Nephron (organoid): Measurements from ENCODE around the gene FJX1.
A peak's percentile ranks its signal among the peaks of the same experiment; 100 is the strongest.

Experiments used
- H3K27ac Mint-ChIP-seq, 3 experiments: 2 replicates each; pipeline ENCODE4 v1.8.0; 2020; ENCODE audit warnings: mixed read lengths in 3 of 3, mild to moderate bottlenecking in 2 of 3, moderate library complexity in 1 of 3
- H3K27me3 Mint-ChIP-seq: 2 replicates; pipeline ENCODE4 v1.8.0; 2021; ENCODE audit warnings: low read depth, mild to moderate bottlenecking, moderate library complexity, mixed read lengths
- H3K36me3 Mint-ChIP-seq: 2 replicates; pipeline ENCODE4 v1.8.0; 2020; ENCODE audit warnings: low read depth, mixed read lengths
- H3K4me1 Mint-ChIP-seq: 2 replicates; pipeline ENCODE4 v1.8.0; 2020; ENCODE audit warnings: mixed read lengths
- H3K4me3 Mint-ChIP-seq, 3 experiments: 2 replicates each; pipeline ENCODE4 v1.8.0; 2020; ENCODE audit warnings: mild to moderate bottlenecking in 3 of 3, mixed read lengths in 3 of 3, moderate library complexity in 2 of 3
- H3K9me3 Mint-ChIP-seq: 2 replicates; pipeline ENCODE4 v1.8.0; 2020; ENCODE audit warnings: mixed read lengths
- CTCF ChIP-seq, 3 experiments: fragments of 200-600 bp; sonication (generic); IDR thresholded peaks; one replicate each; pipeline ENCODE4 v1.5.0; 2021; ENCODE audit warnings: antibody characterized with exemption in 3 of 3; ENCODE audit not compliant: unreplicated experiment in 3 of 3

FJX1 gene

GRCh38 chr11:35583126-35583525, 35.1 kb upstream of the FJX1 start:
- TF ChIP-seq CTCF (IDR thresholded peaks at IDR 0.05; ENCODE audit: unreplicated experiment in 3 of 3): no peak
- Mint-ChIP-seq H3K27ac (peak overlapping the region in 1 of 3 experiments; percentile 19), H3K4me3 (no peak overlapping the region), H3K36me3 (no peaks in the 10 kb centered on the region), H3K4me1 (peaks cover 41% of the 10 kb centered on the region), H3K27me3 (peaks cover 11% of the 10 kb centered on the region), H3K9me3 (no peaks in the 10 kb centered on the region)

- Mint-ChIP-seq H3K9me3 (no peaks in the 10 kb centered on the region), H3K27me3 (peaks cover 11% of the 10 kb centered on the region), H3K4me3 (no peak overlapping the region), H3K36me3 (no peaks in the 10 kb centered on the region), H3K27ac (peak overlapping the region in 1 of 3 experiments; percentile 19), H3K4me1 (peaks cover 47% of the 10 kb centered on the region)
- no peak for TF ChIP-seq CTCF (IDR thresholded peaks at IDR 0.05; ENCODE audit: unreplicated experiment in 3 of 3)
Observed at GRCh38 chr11:35583843-35584242, 34.4 kb upstream of the FJX1 start.

GRCh38 chr11:35584321-35584720, 33.9 kb upstream of the FJX1 start:
- Mint-ChIP-seq H3K27ac (no peak overlapping the region), H3K4me1 (peaks cover 47% of the 10 kb centered on the region), H3K36me3 (no peaks in the 10 kb centered on the region), H3K27me3 (peaks cover 11% of the 10 kb centered on the region), H3K4me3 (no peak overlapping the region), H3K9me3 (no peaks in the 10 kb centered on the region)
- no peak for TF ChIP-seq CTCF (IDR thresholded peaks at IDR 0.05; ENCODE audit: unreplicated experiment in 3 of 3)

GRCh38 chr11:35585416-35585815, 32.8 kb upstream of the FJX1 start:
- Mint-ChIP-seq H3K4me1 (peaks cover 41% of the 10 kb centered on the region), H3K9me3 (no peaks in the 10 kb centered on the region), H3K4me3 (no peak overlapping the region), H3K27me3 (peaks cover 11% of the 10 kb centered on the region), H3K27ac (peak overlapping the region in 2 of 3 experiments; percentile 43 to 87), H3K36me3 (no peaks in the 10 kb centered on the region)
- TF ChIP-seq CTCF (IDR thresholded peaks at IDR 0.05; ENCODE audit: unreplicated experiment in 3 of 3): no peak

GRCh38 chr11:35586222-35586621, 32.0 kb upstream of the FJX1 start:
- Mint-ChIP-seq H3K4me3 (no peak overlapping the region), H3K36me3 (no peaks in the 10 kb centered on the region), H3K27me3 (peaks cover 11% of the 10 kb centered on the region), H3K27ac (peak overlapping the region in 2 of 3 experiments; percentile 43 to 87), H3K4me1 (peaks cover 40% of the 10 kb centered on the region), H3K9me3 (no peaks in the 10 kb centered on the region)
- no peak for TF ChIP-seq CTCF (IDR thresholded peaks at IDR 0.05; ENCODE audit: unreplicated experiment in 3 of 3)

GRCh38 chr11:35587972-35588371, 30.3 kb upstream of the FJX1 start:
- no peak for TF ChIP-seq CTCF (IDR thresholded peaks at IDR 0.05; ENCODE audit: unreplicated experiment in 3 of 3)
- no peaks in the 10 kb centered on the region for H3K9me3 Mint-ChIP-seq
- H3K27ac Mint-ChIP-seq: peak overlapping the region in 2 of 3 experiments; percentile 46 to 87
- peaks cover 10% of the 10 kb centered on the region for H3K27me3 Mint-ChIP-seq
- H3K4me1 Mint-ChIP-seq: peaks cover 38% of the 10 kb centered on the region
- H3K36me3 Mint-ChIP-seq: no peaks in the 10 kb centered on the region
- H3K4me3 Mint-ChIP-seq: no peak overlapping the region
